ENCODE data around the gene TRIM39.
"Not testable (repeated sequence)": the region's sequence is repeated elsewhere in the genome, so short reads cannot be mapped to it uniquely, and the experiment has no call there.

DNA sequence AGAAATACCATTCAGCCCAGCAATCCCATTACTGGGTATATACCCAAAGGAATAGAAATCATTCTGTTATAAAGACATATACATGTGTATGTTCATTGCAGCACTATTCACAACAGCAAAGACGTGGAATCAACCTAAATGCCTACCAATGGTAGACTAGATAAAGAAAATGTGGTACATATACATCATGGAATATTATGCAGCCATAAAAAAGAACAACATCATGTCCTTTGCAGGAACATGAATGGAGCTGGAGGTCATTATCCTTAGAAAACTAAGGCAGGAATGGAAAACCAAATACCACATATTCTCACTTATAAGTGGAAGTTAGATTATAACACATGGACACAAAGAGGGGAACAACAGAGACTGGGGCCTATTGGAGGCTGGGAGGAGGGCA is 42.6 kb downstream of the TRIM39 start:
- TF ChIP-seq, protein P1, sequence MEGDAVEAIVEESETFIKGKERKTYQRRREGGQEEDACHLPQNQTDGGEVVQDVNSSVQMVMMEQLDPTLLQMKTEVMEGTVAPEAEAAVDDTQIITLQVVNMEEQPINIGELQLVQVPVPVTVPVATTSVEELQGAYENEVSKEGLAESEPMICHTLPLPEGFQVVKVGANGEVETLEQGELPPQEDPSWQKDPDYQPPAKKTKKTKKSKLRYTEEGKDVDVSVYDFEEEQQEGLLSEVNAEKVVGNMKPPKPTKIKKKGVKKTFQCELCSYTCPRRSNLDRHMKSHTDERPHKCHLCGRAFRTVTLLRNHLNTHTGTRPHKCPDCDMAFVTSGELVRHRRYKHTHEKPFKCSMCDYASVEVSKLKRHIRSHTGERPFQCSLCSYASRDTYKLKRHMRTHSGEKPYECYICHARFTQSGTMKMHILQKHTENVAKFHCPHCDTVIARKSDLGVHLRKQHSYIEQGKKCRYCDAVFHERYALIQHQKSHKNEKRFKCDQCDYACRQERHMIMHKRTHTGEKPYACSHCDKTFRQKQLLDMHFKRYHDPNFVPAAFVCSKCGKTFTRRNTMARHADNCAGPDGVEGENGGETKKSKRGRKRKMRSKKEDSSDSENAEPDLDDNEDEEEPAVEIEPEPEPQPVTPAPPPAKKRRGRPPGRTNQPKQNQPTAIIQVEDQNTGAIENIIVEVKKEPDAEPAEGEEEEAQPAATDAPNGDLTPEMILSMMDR (IDR thresholded peaks at IDR 0.05; ENCODE audit: poor library complexity, severe bottlenecking), result not testable (repeated sequence)
- TF ChIP-seq POLR2AphosphoS5 (IDR thresholded peaks at IDR 0.05); EZH2 (IDR thresholded peaks at IDR 0.05; ENCODE audit: borderline replicate concordance, insufficient read depth, low read length, poor library complexity, severe bottlenecking); SMC3 (conservative IDR thresholded peaks at IDR 0.05; ENCODE audit: poor library complexity); EP300 (conservative IDR thresholded peaks at IDR 0.05; ENCODE audit: poor library complexity, severe bottlenecking); MXI1 (conservative IDR thresholded peaks at IDR 0.05; ENCODE audit: poor library complexity, severe bottlenecking); TAF1 (IDR thresholded peaks at IDR 0.05; ENCODE audit: low read depth): not testable (repeated sequence)
